M059J (cell line): ENCODE data around the gene TAS2R14. TPM values are rescaled to one million over a fixed set of nuclear protein-coding genes. Genes with fewer than 3 reads are reported as not detected.

Experiments used
- DNase-seq: peaks from one replicate; pipeline ENCODE4 v3.0.0-alpha.2; 2012; ENCODE audit warnings: low read depth
- total RNA-seq: library from RNA; depleted of rRNA; stranded (reverse); fragments of >200 nt; shearing (Covaris generic); gene quantifications from 2 replicates; pipeline ENCODE4 v1.2.3, GENCODE V29; 2014; rRNA removed

Gene TAS2R14, protein sequence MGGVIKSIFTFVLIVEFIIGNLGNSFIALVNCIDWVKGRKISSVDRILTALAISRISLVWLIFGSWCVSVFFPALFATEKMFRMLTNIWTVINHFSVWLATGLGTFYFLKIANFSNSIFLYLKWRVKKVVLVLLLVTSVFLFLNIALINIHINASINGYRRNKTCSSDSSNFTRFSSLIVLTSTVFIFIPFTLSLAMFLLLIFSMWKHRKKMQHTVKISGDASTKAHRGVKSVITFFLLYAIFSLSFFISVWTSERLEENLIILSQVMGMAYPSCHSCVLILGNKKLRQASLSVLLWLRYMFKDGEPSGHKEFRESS
- 0.34 and 0.89 TPM in 2 replicates for total RNA-seq

DNA sequence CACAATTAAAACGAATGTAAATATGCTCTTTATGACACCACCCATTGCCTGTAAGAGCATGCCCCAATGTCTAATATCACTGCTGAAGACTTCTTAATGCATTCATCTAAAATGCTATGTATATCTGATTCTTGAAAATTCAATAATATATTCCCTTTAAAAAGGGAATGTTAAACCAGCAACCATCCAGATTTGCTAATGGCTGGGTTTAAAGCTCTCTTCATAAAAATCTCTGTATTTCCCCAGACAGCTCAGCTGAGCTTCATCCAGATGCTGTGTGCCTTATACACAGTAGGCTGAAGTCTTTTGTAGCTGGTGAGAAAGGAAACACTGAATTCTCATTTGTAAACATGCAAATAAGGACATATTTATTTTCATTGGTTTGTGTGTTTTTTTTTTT, at the start of gene TAS2R14:
TAS2R14 (minus strand) TSS at position 101 of the 400 bp plus-strand sequence; CDS start at position 45, 56 bp downstream.
- DNase-seq: no peak

DNA sequence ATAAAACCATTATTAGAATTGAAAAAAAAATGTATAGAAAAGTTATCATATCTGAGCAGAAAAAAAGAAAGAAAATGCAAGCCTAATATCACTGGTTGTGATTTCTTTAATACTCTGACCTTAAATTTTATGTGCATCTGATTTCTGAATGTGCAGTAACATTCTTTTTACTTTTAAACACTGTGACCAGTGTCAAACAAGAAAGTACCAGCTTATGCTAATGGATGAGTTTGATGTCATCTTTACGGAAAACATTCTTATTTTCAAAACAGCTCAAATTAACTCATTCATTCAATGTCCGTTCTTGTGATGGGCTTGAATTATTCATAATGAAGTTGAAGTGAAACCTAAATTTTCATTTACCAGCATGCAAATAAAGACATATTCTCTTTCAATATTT, 47.7 kb upstream of the TAS2R14 start, which contains the start of gene TAS2R50:
TAS2R50 (minus strand) TSS at position 101 of the 400 bp plus-strand sequence; CDS start at position 49, 52 bp downstream.
- no peak for DNase-seq

DNA sequence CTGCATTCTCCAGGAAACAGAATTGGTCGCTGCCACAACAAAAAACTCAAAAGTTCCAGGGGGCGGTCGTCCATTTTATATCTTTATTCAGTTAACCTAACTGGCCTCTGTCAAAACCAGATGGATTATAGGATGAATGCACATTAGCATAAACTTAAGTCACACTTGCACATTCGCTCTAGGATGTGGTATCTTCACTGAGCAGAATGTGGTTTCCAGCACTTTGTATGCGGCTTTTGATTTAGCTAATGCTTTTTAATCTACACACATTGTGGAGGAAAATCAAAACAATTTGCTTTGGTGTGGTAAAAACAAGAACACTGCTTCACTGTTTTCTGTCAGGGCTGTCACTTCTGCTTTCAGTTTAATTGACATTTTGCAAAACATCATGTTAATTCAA, 43.2 kb upstream of the TAS2R14 start:
- DNase-seq: no peak

DNA sequence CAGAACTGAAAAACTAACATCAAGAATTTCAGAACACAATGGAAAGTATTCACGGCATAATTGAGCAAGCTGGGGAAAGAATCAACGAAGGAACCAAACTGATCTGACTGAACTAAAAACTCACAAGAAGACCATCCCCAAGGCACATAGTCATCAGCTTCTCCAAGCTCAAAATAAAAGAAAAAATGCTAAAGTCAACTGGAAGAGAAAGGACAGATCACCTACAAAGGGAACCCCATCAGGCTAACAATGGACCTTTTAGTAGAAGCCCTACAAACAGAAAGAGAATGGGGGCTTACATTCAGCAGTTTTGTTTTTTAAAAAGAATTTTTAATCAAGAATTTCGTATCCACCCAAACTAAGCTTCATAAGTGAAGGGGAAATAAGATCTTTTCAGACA, 35.9 kb upstream of the TAS2R14 start:
- no peak for DNase-seq

DNA sequence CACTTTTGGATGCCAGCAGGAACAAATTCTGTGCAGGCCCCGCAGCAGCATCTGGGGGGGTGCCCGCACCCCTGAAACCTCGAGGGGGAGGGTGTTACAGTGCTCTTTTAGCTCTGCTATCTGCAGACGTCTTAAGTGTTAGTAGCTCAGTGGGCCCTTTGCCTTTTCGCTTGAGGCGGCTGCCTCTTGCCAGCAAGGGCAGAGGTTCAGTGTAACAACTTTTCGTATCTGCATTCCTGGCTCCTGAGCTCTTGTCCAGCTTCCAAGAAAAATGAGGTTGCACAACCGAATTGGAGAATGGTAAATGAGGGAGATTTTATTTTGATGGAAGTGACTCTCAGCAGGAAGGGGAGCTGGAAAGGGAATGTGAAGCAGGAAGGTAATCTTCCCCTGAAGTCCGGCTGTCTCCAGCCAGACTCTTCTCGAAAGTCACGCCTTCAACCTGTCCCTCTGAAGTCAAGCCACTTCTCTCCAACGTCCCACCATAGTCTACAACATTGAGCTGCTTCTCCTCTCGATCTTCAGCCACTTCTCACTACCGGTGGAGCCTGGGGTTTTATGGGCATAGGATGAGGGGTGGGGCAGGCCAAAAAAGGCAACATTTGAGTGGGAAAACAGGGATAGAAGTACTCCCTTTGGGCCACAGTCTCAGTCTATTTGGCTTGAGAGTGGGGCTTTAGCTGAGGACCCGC, 29.8 kb upstream of the TAS2R14 start:
- peak; percentile 91 for DNase-seq

DNA sequence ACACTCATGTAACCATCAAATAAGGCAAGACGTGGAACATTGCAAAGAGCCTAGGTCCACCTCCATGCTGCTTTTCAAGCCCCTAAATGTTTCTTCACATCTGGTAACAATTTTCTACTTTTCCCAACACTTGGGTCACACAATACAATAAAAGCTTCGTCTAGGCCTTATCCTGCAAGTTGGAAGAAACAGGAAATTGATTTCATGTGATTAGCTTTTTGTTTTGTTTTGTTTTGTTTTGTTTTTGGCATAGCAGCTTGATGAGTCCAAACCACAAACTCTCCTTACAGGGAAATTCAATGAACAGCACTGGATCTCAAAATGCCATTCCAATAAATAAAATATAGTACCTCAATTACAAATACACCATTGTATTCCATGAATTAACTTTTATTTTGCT, 28.3 kb upstream of the TAS2R14 start:
- peak; percentile 81 for DNase-seq

DNA sequence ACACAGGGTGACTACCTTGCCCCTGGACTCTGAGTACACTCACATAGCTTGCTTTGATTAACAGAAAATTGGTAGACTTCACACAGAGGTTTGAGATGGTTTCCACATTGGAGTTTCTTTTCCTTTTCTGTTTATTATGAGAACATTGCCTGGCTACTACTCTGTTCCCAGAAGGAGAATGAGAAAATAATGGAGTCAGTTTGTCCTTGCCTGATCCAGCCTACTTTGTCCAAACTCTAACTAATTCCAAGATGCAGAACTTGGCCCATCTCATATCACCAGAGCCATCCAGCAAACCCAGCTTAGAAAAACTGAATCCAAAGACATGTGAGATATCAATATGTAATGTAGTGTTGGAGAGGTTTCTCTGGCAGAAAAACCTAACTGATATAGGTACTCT, 27.3 kb upstream of the TAS2R14 start:
- DNase-seq: no peak

DNA sequence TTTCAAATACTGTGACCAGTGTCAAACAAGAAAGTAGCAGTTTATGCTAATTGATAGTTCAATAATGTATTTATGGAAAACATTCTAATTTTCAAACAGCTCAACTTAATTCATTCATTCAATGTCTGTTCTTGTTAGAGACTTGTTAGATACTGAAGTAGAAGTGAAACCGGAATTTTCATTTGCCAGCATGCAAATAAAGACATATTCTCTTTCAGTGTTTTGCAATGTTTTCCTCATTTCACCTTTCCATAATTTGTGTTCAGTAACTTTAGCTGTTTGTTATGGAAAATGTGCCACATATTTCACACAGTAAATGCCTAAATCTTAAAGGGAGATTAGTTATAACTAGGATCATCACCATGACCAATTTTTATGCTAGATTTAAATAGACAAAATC, 26.4 kb upstream of the TAS2R14 start:
- DNase-seq: no peak

DNA sequence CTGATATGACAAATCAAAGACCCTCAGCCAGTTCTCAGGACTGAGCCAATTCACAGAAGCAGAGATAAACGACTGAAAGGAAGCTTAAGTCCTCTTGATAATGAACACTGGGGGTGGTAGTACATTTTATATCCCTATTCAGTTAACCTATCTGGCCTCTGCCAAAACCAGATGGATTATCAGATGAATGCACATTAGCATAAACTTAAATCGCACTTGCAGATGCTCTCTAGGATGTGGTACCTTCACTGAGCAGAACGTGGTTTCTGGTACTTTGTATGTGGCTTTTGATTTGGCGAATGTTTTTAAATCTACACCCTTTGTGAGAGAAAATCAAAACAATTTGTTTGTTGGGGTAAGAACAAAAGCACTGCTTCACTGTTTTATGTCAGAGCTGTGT, 21.1 kb upstream of the TAS2R14 start:
- no peak for DNase-seq

DNA sequence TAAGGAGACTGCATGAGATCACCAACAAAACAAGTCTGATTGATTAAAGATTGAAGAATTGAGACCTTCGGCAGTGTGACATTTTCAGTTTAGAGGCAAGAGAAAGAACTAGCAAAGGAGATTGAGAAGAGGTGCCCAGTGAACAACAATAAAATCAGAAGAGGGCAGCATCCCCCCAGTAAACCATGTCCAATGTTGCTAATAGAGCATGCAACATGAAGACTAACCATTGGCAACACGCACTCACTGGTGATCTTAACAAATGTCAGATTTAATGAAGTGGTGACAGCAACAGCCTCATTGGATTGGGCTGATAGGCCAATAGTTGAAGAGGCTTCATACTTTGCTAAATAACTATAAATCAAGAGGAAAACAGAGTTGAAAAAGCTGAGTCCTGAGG, 20.7 kb upstream of the TAS2R14 start:
- DNase-seq: no peak

DNA sequence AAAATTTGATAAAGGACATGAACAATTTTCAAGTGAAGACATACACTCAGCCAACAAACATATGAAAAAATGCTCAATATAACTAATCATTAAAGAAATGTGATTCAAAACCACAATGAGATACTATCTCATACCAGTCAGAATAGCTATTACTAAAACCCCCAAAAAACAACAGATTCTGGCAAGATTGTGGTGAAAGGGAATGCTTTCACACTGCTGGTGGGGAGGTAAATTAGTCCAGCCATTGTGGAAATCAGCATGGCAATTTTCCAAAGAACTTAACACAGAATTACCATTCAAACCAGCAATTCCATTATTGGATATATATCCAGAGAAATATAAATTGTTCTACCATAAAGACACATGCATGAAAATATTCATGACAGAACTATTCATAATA, 18.7 kb upstream of the TAS2R14 start:
- peak; percentile 59 for DNase-seq

DNA sequence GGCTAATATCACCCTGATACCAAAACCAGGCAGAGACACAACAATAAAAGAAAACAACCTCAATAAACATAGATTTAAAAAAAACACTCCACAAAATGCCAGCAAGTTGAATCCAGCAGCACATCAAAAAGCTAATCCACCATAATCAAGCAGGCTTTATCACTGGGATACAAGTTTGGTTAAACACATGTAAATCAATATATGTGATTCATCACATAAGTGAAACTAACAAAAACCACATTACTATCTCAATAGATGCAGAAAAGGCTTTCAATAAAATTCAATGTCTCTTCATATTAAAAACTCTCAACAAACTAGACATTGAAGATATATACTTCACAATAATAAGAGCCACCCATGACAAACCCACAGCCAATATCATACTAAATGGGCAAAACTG, 17.0 kb upstream of the TAS2R14 start:
- no peak for DNase-seq

DNA sequence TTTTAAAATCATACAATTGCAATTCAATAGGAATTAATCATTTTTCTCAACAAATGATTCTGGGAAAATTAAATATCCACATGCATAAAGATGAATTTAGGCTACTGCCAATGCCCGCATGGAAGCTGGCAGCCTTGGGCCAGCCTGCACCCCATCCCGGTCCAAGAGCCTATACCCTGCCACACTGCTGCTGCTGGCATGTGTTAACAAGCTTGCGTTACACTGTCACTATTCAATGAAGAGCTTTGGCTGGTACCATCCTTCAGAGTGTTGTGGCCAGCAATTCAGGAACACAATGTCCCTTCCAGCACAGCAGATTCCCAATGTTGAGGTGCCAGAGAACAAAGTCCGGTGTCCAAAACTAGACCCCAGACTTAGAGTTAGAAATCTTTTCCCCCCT, 13.6 kb upstream of the TAS2R14 start:
- no peak for DNase-seq

DNA sequence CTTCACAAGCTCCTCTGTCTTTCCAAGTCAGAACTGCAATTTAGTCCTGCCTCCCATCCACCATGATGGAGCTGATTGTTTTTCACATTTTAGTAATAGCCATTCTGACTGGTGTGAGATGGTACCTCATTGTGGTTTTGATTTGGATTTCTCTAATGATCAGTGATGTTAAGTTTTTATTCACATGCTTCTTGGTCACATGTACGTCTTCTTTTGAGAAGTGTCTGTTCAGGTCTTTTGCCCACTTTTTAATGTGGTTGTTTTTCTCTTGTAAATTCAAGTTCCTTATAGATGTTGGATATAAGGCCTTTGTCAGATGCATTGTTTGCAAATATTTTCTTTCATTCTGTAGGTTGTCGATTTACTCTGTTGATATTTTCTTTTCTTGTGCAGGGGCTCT, 4.1 kb upstream of the TAS2R14 start:
- DNase-seq: no peak

DNA sequence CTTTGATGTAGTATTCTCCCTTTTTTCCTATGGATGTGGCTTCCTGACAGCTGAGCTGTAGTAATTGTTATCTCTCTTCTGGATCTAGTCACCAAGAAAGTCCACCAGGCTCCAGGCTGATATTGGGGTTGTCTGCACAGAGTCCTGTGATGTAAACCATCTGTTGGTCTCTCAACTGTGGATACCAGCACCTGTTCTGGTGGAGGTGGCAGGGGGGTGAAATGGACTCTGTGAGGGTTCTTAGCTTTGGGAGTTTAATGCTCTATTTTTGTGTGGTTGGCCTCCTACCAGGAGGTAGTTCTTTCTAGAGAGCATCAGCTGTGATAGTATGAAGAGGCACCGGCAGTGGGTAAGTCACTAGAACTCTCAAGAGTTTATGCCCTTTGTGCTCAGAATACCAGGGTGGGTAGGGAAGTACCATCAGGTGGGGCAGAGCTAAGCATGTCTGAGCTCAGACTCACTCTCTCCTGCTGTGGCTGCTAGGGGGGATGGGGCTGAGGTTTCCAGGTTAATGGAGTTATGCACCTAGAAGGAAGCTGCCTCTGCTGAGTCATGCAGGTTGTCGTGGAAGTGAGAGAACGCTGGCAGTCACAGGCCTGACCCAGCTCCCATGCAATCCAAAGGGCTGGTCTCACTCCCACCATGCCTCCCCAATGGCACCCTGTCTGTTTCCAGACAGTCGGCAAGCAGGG, 3.0 kb upstream of the TAS2R14 start:
- DNase-seq: peak; percentile 82

DNA sequence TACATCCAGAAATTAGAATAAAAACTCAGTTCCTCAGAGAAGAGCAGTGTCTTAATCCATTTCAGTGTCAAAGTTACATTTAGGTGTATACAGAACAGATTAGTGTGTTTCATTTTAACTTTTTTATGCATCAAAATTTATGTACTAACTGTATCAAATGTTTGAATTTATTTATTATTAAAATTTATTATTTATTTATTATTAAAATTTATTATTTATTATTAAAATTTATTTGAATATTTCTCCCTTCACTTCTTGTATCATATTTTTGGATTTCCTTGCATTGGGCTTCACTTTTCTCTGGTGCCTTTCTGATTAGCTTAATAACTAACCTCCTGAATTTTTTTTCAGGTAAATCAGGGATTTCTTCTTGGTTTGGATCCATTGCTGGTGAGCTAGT, 2.3 kb upstream of the TAS2R14 start:
- DNase-seq: no peak

DNA sequence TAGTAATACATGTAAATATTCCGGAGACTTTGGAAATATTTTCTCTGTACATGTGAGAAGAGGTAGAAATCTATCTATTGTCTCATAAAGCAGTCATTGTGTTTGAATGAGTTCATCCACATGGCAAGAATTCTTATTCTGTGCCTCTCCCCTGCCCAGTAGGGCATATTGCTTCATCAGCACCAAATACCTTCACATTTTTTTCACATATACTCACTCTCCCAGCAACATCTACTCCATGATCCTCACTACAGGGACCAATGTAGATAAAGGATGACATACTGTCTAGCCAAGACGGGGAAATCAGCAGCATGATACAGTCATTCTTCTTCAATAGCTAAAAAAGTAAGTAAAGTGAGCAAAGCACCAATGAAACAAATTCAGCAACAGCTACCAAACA, 1.3 kb upstream of the TAS2R14 start:
- peak; percentile 60 for DNase-seq

DNA sequence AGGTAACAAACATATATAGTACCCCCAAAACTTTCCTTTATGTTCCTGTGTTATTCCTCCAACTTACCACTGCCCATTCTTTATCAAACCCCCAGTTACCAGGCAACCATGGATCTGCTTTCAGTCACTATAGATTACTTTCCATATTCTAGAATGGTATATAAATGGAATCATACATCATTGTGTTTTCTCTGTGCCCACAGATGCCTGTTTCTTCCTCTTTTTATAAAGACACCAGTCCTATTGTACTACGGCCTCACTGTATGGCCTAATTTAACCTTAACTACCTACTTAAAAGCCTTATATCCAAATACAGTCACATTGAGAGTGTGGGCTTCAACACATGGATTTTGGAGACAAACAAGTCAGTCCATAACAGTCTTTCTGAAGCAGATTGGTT, 2.6 kb downstream of the TAS2R14 start:
- no peak for DNase-seq

DNA sequence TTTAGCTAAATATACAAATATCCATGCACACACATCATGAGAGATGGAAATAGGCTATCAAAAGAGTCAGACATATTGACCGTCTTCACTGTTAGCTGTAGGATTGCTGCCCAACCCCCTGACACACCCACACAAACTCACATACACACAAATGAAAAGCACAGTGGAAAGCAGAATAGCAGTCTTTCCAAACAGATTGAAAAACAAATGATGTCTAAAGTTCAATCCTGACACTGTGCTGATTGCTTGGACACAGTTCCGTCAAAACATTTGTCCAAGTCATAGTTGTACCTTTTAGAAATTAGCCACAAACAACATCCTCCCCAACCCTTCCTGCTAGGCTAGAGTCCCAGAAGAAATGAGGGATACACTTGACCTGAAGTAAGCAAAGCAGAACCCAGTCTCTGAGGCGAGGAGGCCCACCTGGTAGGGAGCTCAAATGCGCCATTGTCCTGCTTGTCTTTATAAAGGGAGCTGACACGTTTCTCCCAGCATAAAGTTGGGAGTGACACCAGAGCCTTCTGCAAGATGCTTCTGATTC, 10.2 kb downstream of the TAS2R14 start, which contains the start of gene PRH2:
PRH2 (plus strand) TSS at position 491 of the 541 bp plus-strand sequence; CDS start at position 529, 38 bp downstream.
- no peak for DNase-seq

DNA sequence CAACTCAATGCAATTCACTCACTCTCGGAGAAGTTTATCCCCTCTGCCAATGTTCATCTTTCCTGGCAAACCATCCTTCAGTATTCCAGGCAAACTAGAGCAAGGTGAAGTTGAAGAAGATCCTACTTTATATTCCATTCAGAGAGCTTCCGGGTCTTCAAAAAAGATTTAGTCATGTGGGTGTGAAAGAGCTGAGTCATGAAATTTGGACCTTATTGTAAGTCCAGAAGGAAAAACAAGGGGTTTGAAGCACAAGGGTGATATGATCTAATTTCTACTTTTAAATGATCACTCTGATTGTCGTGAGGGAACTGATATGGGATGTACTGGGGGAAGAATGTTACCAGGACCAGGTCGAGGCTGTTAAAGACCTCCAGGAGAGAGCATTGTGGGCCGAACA, 12.8 kb downstream of the TAS2R14 start:
- no peak for DNase-seq

DNA sequence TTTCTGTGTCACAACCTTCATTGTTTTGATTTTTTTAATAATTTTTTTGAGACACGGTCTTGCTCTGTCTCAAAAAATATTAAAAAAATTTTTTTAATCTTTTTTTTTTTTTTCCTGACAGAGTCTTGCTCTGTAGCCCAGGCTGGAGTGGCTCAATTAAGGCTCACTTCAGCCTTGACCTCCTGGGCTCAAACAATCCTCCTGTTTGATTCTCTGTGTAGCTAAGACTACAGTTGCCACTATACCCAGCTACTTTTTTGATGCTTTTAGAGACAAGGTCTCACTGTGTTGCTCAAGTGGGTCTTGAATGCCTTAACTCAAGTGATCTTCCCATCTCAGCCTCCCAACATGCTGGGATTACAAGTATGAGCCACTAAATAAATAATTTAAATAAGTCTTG, 19.3 kb downstream of the TAS2R14 start:
- no peak for DNase-seq

DNA sequence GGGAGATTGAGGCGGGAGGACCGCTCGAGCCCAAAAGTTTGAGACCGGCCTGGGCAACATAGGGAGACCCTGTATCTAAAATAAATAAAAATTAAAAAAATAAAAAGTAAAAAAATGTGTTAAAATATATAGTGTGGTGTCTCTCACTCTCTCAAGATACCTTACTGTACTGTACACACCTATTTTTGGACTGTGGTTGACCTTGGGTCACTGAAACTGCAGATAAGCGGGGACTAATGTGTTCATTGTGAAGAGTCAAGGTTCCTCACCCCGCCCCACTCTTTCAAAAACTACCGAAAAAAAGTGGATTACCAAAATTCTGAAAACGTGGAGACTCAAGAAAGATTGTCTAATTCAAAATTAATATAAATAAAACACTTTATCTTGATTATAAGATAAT, 28.7 kb downstream of the TAS2R14 start:
- DNase-seq: no peak
